ENCODE measurements around the gene ADCY3.

Gene ADCY3

GRCh38 chr2:24819442-24820174 is 100.4 kb downstream of the ADCY3 start:
- H3K4me3 ChIP-seq (ENCODE audit: control insufficient read depth in 1 of 7, extremely low read depth in 1 of 7, insufficient read depth in 4 of 7, low read depth in 2 of 7, low read length in 6 of 7) = no peak overlapping the region
- peaks cover 17 to 91% (median 62%) of the 10 kb centered on the region in 4 experiments for H3K36me3 ChIP-seq (ENCODE audit: control insufficient read depth in 4 of 4, insufficient read depth in 4 of 4, low read length in 3 of 4)
- WGBS (ENCODE audit: insufficient coverage) = 98% methylated on average over 13 of the region's 21 CpGs
- no peak for DNase-seq
- no peaks in the 10 kb centered on the region for H3K9me3 ChIP-seq (ENCODE audit: control extremely low read depth in 1 of 5, control insufficient read depth in 4 of 5, insufficient read depth in 2 of 5, low read depth in 1 of 5, low read length in 4 of 5)
- no peaks in the 10 kb centered on the region for H3K27me3 ChIP-seq (replicated peaks in 2 of 5; ENCODE audit: control insufficient read depth in 4 of 5, insufficient read depth in 5 of 5, low read length in 4 of 5)
- H3K27ac ChIP-seq (ENCODE audit: insufficient read depth in 1 of 2, low read depth in 1 of 2, low read length in 2 of 2, poor library complexity in 1 of 2, severe bottlenecking in 2 of 2) = no peak overlapping the region
- H3K4me1 ChIP-seq (ENCODE audit: control extremely low read depth in 1 of 4, control insufficient read depth in 4 of 4, insufficient read depth in 4 of 4, low read length in 3 of 4) = peaks cover 0 to 4% (median 3%) of the 10 kb centered on the region in 4 experiments
- ChIA-PET POLR2A (interaction anchor here (0.6 kb wide), 1 partner anchor 328 kb away, joined by 3 read pairs; no protein-coding TSS in a partner anchor), CTCF (interaction anchor here (1.0 to 2.6 kb wide), 5 partner anchors 8 to 397 kb away, joined by 3 to 17 read pairs (median 5); no protein-coding TSS in a partner anchor)

- ChIA-PET CTCF (interaction anchor here (1.0 to 2.6 kb wide), 5 partner anchors 9 to 396 kb away, joined by 3 to 17 read pairs (median 5); no protein-coding TSS in a partner anchor), POLR2A (interaction anchor here (0.6 kb wide), 1 partner anchor 327 kb away, joined by 3 read pairs; no protein-coding TSS in a partner anchor)
- no peaks in the 10 kb centered on the region for H3K27me3 ChIP-seq (replicated peaks in 2 of 5; ENCODE audit: control insufficient read depth in 4 of 5, insufficient read depth in 5 of 5, low read length in 4 of 5)
- H3K9me3 ChIP-seq (ENCODE audit: control extremely low read depth in 1 of 5, control insufficient read depth in 4 of 5, insufficient read depth in 2 of 5, low read depth in 1 of 5, low read length in 4 of 5) = no peaks in the 10 kb centered on the region
- DNase-seq = peak; percentile 29 to 75 (median 71)
- H3K4me1 ChIP-seq (ENCODE audit: control extremely low read depth in 1 of 4, control insufficient read depth in 4 of 4, insufficient read depth in 4 of 4, low read length in 3 of 4) = peaks cover 0 to 4% (median 3%) of the 10 kb centered on the region in 4 experiments
- no peak overlapping the region for H3K4me3 ChIP-seq (ENCODE audit: control insufficient read depth in 1 of 7, extremely low read depth in 1 of 7, insufficient read depth in 4 of 7, low read depth in 2 of 7, low read length in 6 of 7)
- peak overlapping the region in 1 of 2 experiments; percentile 23 for H3K27ac ChIP-seq (ENCODE audit: insufficient read depth in 1 of 2, low read depth in 1 of 2, low read length in 2 of 2, poor library complexity in 1 of 2, severe bottlenecking in 2 of 2)
- WGBS (ENCODE audit: insufficient coverage) = 74% methylated on average over 7 of the region's 9 CpGs
- peaks cover 22 to 92% (median 60%) of the 10 kb centered on the region in 4 experiments for H3K36me3 ChIP-seq (ENCODE audit: control insufficient read depth in 4 of 4, insufficient read depth in 4 of 4, low read length in 3 of 4)
These were observed 101.3 kb downstream of the ADCY3 start for GRCh38 chr2:24818721-24819167.

- WGBS (ENCODE audit: insufficient coverage) = 60% methylated on average over 1 of the region's 4 CpGs
- CTCF ChIA-PET = interaction anchor here (2.0 kb wide), 1 partner anchor 11 kb away, joined by 11 read pairs; no protein-coding TSS in a partner anchor
These were observed 103.2 kb downstream of the ADCY3 start for GRCh38 chr2:24816884-24817283.

GRCh38 chr2:24816404-24816803 is 103.6 kb downstream of the ADCY3 start:
- Histone ChIP-seq H3K4me3 (ENCODE audit: control insufficient read depth in 1 of 7, extremely low read depth in 1 of 7, insufficient read depth in 4 of 7, low read depth in 2 of 7, low read length in 6 of 7) (no peak overlapping the region), H3K36me3 (ENCODE audit: control insufficient read depth in 4 of 4, insufficient read depth in 4 of 4, low read length in 3 of 4) (peaks cover 20 to 78% (median 45%) of the 10 kb centered on the region in 4 experiments), H3K27ac (ENCODE audit: insufficient read depth in 1 of 2, low read depth in 1 of 2, low read length in 2 of 2, poor library complexity in 1 of 2, severe bottlenecking in 2 of 2) (peak overlapping the region in 1 of 2 experiments; percentile 58), H3K9me3 (ENCODE audit: control extremely low read depth in 1 of 5, control insufficient read depth in 4 of 5, insufficient read depth in 2 of 5, low read depth in 1 of 5, low read length in 4 of 5) (no peaks in the 10 kb centered on the region), H3K27me3 (replicated peaks in 2 of 5; ENCODE audit: control insufficient read depth in 4 of 5, insufficient read depth in 5 of 5, low read length in 4 of 5) (no peaks in the 10 kb centered on the region), H3K4me1 (ENCODE audit: control extremely low read depth in 1 of 4, control insufficient read depth in 4 of 4, insufficient read depth in 4 of 4, low read length in 3 of 4) (peaks cover 0 to 4% (median 3%) of the 10 kb centered on the region in 4 experiments)
- DNase-seq = no peak
- ChIA-PET POLR2A (no interaction called here), CTCF (interaction anchor here (2.0 kb wide), 1 partner anchor 11 kb away, joined by 11 read pairs; no protein-coding TSS in a partner anchor)
- 100% methylated on average over 6 of the region's 6 CpGs for WGBS (ENCODE audit: insufficient coverage)

More at GRCh38 chr2:24816884-24817283, 103.2 kb downstream of the ADCY3 start:
- Histone ChIP-seq H3K27me3 (replicated peaks in 2 of 5; ENCODE audit: control insufficient read depth in 4 of 5, insufficient read depth in 5 of 5, low read length in 4 of 5) (no peaks in the 10 kb centered on the region), H3K36me3 (ENCODE audit: control insufficient read depth in 4 of 4, insufficient read depth in 4 of 4, low read length in 3 of 4) (peaks cover 22 to 83% (median 48%) of the 10 kb centered on the region in 4 experiments), H3K4me3 (ENCODE audit: control insufficient read depth in 1 of 7, extremely low read depth in 1 of 7, insufficient read depth in 4 of 7, low read depth in 2 of 7, low read length in 6 of 7) (no peak overlapping the region), H3K27ac (ENCODE audit: insufficient read depth in 1 of 2, low read depth in 1 of 2, low read length in 2 of 2, poor library complexity in 1 of 2, severe bottlenecking in 2 of 2) (peak overlapping the region in 1 of 2 experiments; percentile 58), H3K4me1 (ENCODE audit: control extremely low read depth in 1 of 4, control insufficient read depth in 4 of 4, insufficient read depth in 4 of 4, low read length in 3 of 4) (peaks cover 0 to 4% (median 3%) of the 10 kb centered on the region in 4 experiments), H3K9me3 (ENCODE audit: control extremely low read depth in 1 of 5, control insufficient read depth in 4 of 5, insufficient read depth in 2 of 5, low read depth in 1 of 5, low read length in 4 of 5) (no peaks in the 10 kb centered on the region)
- POLR2A ChIA-PET = no interaction called here
- DNase-seq = no peak

- peaks cover 14 to 66% (median 35%) of the 10 kb centered on the region in 4 experiments for H3K36me3 ChIP-seq (ENCODE audit: control insufficient read depth in 4 of 4, insufficient read depth in 4 of 4, low read length in 3 of 4)
- H3K4me1 ChIP-seq (ENCODE audit: control extremely low read depth in 1 of 4, control insufficient read depth in 4 of 4, insufficient read depth in 4 of 4, low read length in 3 of 4) = peaks cover 0 to 4% (median 3%) of the 10 kb centered on the region in 4 experiments
- no peak for DNase-seq
- no peak overlapping the region for H3K4me3 ChIP-seq (ENCODE audit: control insufficient read depth in 1 of 7, extremely low read depth in 1 of 7, insufficient read depth in 4 of 7, low read depth in 2 of 7, low read length in 6 of 7)
- H3K9me3 ChIP-seq (ENCODE audit: control extremely low read depth in 1 of 5, control insufficient read depth in 4 of 5, insufficient read depth in 2 of 5, low read depth in 1 of 5, low read length in 4 of 5) = no peaks in the 10 kb centered on the region
- 100% methylated on average over 3 of the region's 4 CpGs for WGBS (ENCODE audit: insufficient coverage)
- no peaks in the 10 kb centered on the region for H3K27me3 ChIP-seq (replicated peaks in 2 of 5; ENCODE audit: control insufficient read depth in 4 of 5, insufficient read depth in 5 of 5, low read length in 4 of 5)
- no peak overlapping the region for H3K27ac ChIP-seq (ENCODE audit: insufficient read depth in 1 of 2, low read depth in 1 of 2, low read length in 2 of 2, poor library complexity in 1 of 2, severe bottlenecking in 2 of 2)
- ChIA-PET POLR2A (interaction anchor here (0.6 kb wide), 1 partner anchor 23 kb away, joined by 4 read pairs; no protein-coding TSS in a partner anchor), CTCF (interaction anchor here (1.1 to 2.0 kb wide), 2 partner anchors 13 to 404 kb away, joined by 3 to 11 read pairs; no protein-coding TSS in a partner anchor)
These were observed 104.9 kb downstream of the ADCY3 start for GRCh38 chr2:24815171-24815570.

- Histone ChIP-seq H3K4me1 (ENCODE audit: control extremely low read depth in 1 of 4, control insufficient read depth in 4 of 4, insufficient read depth in 4 of 4, low read length in 3 of 4) (peaks cover 0 to 4% (median 3%) of the 10 kb centered on the region in 4 experiments), H3K27ac (ENCODE audit: insufficient read depth in 1 of 2, low read depth in 1 of 2, low read length in 2 of 2, poor library complexity in 1 of 2, severe bottlenecking in 2 of 2) (no peak overlapping the region), H3K36me3 (ENCODE audit: control insufficient read depth in 4 of 4, insufficient read depth in 4 of 4, low read length in 3 of 4) (peaks cover 14 to 59% (median 32%) of the 10 kb centered on the region in 4 experiments), H3K27me3 (replicated peaks in 2 of 5; ENCODE audit: control insufficient read depth in 4 of 5, insufficient read depth in 5 of 5, low read length in 4 of 5) (no peaks in the 10 kb centered on the region), H3K9me3 (ENCODE audit: control extremely low read depth in 1 of 5, control insufficient read depth in 4 of 5, insufficient read depth in 2 of 5, low read depth in 1 of 5, low read length in 4 of 5) (no peaks in the 10 kb centered on the region), H3K4me3 (ENCODE audit: control insufficient read depth in 1 of 7, extremely low read depth in 1 of 7, insufficient read depth in 4 of 7, low read depth in 2 of 7, low read length in 6 of 7) (no peak overlapping the region)
- POLR2A ChIA-PET = no interaction called here
- no peak for DNase-seq
- CTCF ChIA-PET = interaction anchor here (1.2 kb wide), 1 partner anchor 12 kb away, joined by 3 read pairs; no protein-coding TSS in a partner anchor
- 93% methylated on average over 2 of the region's 4 CpGs for WGBS (ENCODE audit: insufficient coverage)
These were observed 105.5 kb downstream of the ADCY3 start for GRCh38 chr2:24814516-24814915.
